ENCODE results near the gene OPN1SW.

The OPN1SW gene

GRCh38 chr7:128757203-128757602, 18.4 kb downstream of the OPN1SW start:
- DNase-seq = peak; percentile 53

- DNase-seq = peak; percentile 96
These were observed 19.6 kb downstream of the OPN1SW start for GRCh38 chr7:128755819-128756476.

- no peak for DNase-seq
These were observed 20.3 kb downstream of the OPN1SW start for GRCh38 chr7:128755075-128755818.

- no peak for DNase-seq
These were observed 23.3 kb downstream of the OPN1SW start for GRCh38 chr7:128752251-128752650.

GRCh38 chr7:128747327-128748079, 28.1 kb downstream of the OPN1SW start:
- DNase-seq = no peak

- no peak for DNase-seq
These were observed 29.9 kb downstream of the OPN1SW start for GRCh38 chr7:128745706-128746105.

- DNase-seq = no peak
These were observed 31.2 kb downstream of the OPN1SW start for GRCh38 chr7:128744366-128744905.

GRCh38 chr7:128743112-128743772, 32.4 kb downstream of the OPN1SW start:
- DNase-seq = no peak

GRCh38 chr7:128742206-128742605, 33.4 kb downstream of the OPN1SW start:
- DNase-seq = peak; percentile 72

GRCh38 chr7:128741491-128741890, 34.1 kb downstream of the OPN1SW start:
- DNase-seq = no peak

- peak; percentile 34 for DNase-seq
These were observed 34.6 kb downstream of the OPN1SW start for GRCh38 chr7:128740996-128741395.

GRCh38 chr7:128739990-128740682, 35.5 kb downstream of the OPN1SW start:
- DNase-seq = peak; percentile 43

GRCh38 chr7:128739048-128739962, 36.3 kb downstream of the OPN1SW start, which contains the start of gene CALU:
Gene CALU, plus strand, starts transcription at chr7:128739359. Its CDS starts 9,225 bp downstream, at chr7:128748584.
- peak; percentile 99 for DNase-seq

- DNase-seq = no peak
These were observed 37.0 kb downstream of the OPN1SW start for GRCh38 chr7:128738570-128739047.

GRCh38 chr7:128737867-128738385, 37.7 kb downstream of the OPN1SW start:
- DNase-seq = peak; percentile 85

- DNase-seq = no peak
These were observed 38.2 kb downstream of the OPN1SW start for GRCh38 chr7:128737441-128737840.

GRCh38 chr7:128735436-128735835, 40.2 kb downstream of the OPN1SW start:
- DNase-seq = no peak

- no peak for DNase-seq
These were observed 40.7 kb downstream of the OPN1SW start for GRCh38 chr7:128734890-128735289.

GRCh38 chr7:128733278-128733645, 42.3 kb downstream of the OPN1SW start:
- DNase-seq = no peak

- no peak for DNase-seq
These were observed 42.9 kb downstream of the OPN1SW start for GRCh38 chr7:128732521-128733277.
